Thyroid gland (tissue), 4 donors: Measurements from ENCODE around the gene CARS1. TPM values are rescaled to one million over a fixed set of nuclear protein-coding genes. Genes with fewer than 3 reads are reported as not detected.

Source experiments
- DNase-seq, 2 donors: peaks; one replicate each; pipeline ENCODE4 v3.0.0-alpha.2; 2019
- H3K27ac ChIP-seq, 3 donors: fragments of 200-600 bp; sonication (generic); 1 replicate in 2 of 3; 2 replicates in 1 of 3; pipeline ENCODE4 v1.5.1; 2016 to 2019; ENCODE audit warnings: mild to moderate bottlenecking in 1 of 3, moderate library complexity in 1 of 3
- H3K27me3 ChIP-seq: fragments of 200-600 bp; sonication (generic); one replicate; pipeline ENCODE4 v1.5.1; 2019
- H3K36me3 ChIP-seq, 2 donors: fragments of 200-600 bp; sonication (generic); one replicate each; pipeline ENCODE4 v1.5.1; 2016 to 2019
- H3K4me1 ChIP-seq, 2 donors: fragments of 200-600 bp; sonication (generic); one replicate each; pipeline ENCODE4 v1.5.1; 2017 to 2019
- H3K4me3 ChIP-seq, 3 donors: fragments of 200-600 bp; sonication (generic); replicated peaks in 1 of 3; 1 replicate in 2 of 3; 2 replicates in 1 of 3; pipeline ENCODE4 v1.5.1; 2016; ENCODE audit warnings: mild to moderate bottlenecking in 1 of 3
- H3K9me3 ChIP-seq: fragments of 200-600 bp; sonication (generic); one replicate; pipeline ENCODE4 v1.5.1; 2017
- CTCF ChIP-seq, 6 experiments: fragments of 200-600 bp in 3 of 6; fragments of 450-650 bp in 3 of 6; sonication (generic) in 3 of 6; IDR thresholded peaks; one replicate each; pipeline ENCODE4 v1.5.1; 2016 to 2019; ENCODE audit warnings: antibody characterized with exemption in 6 of 6, mild to moderate bottlenecking in 2 of 6, inconsistent platforms in 1 of 6, moderate library complexity in 1 of 6
- POLR2A ChIP-seq, 2 donors: fragments of 450-650 bp; IDR thresholded peaks; one replicate each; pipeline ENCODE4 v1.6.1; 2017; ENCODE audit warnings: antibody characterized with exemption in 2 of 2, mild to moderate bottlenecking in 2 of 2, moderate library complexity in 1 of 2
- WGBS, 2 donors: methylation state at CpG; one replicate each; pipeline ENCODE4 v1.1.5; 2017; 5-methylcytosine and 5-hydroxymethylcytosine counted together
- intact Hi-C: fragments of 100-400 bp; cut with DNase I; formaldehyde crosslinking; loops from one replicate; pipeline ENCODE4 v1.15.1; 2023
- total RNA-seq, 4 donors: library from RNA; depleted of rRNA; stranded (reverse); fragments of >200 nt; gene quantifications; one replicate each; pipeline ENCODE4 v1.2.3, GENCODE V29; 2016

Gene CARS1
- total RNA-seq, 4 donors from 2014 or later: 36.7 to 56.2 (median 50.1) TPM

GRCh38 chr11:3036419-3036818, 20.8 kb downstream of the CARS1 start:
- intact Hi-C loops: loop anchor here (5.0 kb wide), 1 partner anchor 181 kb away; the partner anchor contains the start of gene MRGPRG
- no peak overlapping the region for H3K4me3 ChIP-seq
- TF ChIP-seq POLR2A (IDR thresholded peaks at IDR 0.05): no peak
- TF ChIP-seq CTCF (IDR thresholded peaks at IDR 0.05): no peak
- H3K36me3 ChIP-seq: peaks cover 51 to 53% of the 10 kb centered on the region in 2 donors
- 78 to 85% methylated on average over 5 of the region's 5 CpGs for WGBS, 2 donors
- peaks cover 2 to 6% of the 10 kb centered on the region in 2 donors for H3K4me1 ChIP-seq
- H3K27me3 ChIP-seq: no peaks in the 10 kb centered on the region
- DNase-seq: no peak
- no peaks in the 10 kb centered on the region for H3K9me3 ChIP-seq
- H3K27ac ChIP-seq: no peak overlapping the region

DNA sequence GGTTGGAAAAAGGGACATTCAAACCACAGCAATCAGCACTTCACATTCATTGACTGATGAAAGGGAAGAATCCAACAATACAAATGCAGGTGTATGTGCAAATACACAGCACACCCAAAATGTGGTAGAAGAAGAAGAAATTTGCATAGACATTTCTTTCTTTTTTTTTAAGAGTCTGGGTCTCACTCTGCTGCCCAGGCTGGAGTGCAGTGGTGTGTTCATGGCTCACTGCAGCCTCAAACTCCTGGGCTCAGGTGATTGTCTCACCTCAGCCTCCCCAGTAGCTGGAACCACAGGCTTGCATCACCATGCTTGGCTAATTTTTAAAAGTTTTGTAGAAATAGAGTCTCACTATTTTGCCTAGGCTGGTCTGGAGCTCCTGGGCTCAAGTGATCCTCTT, 21.9 kb downstream of the CARS1 start:
- no peak for DNase-seq
- Histone ChIP-seq H3K36me3 (peaks cover 48 to 51% of the 10 kb centered on the region in 2 donors), H3K27me3 (no peaks in the 10 kb centered on the region), H3K27ac (no peak overlapping the region), H3K4me3 (no peak overlapping the region), H3K9me3 (no peaks in the 10 kb centered on the region), H3K4me1 (no peaks in the 10 kb centered on the region)
- no peak for TF ChIP-seq POLR2A (IDR thresholded peaks at IDR 0.05)
- no peak for TF ChIP-seq CTCF (IDR thresholded peaks at IDR 0.05)
- intact Hi-C loops: loop anchor here (5.0 kb wide), 1 partner anchor 182 kb away; the partner anchor contains the start of gene MRGPRG

- Histone ChIP-seq H3K27ac (no peak overlapping the region), H3K4me1 (no peaks in the 10 kb centered on the region), H3K27me3 (no peaks in the 10 kb centered on the region), H3K4me3 (no peak overlapping the region), H3K36me3 (peaks cover 40 to 46% of the 10 kb centered on the region in 2 donors), H3K9me3 (no peaks in the 10 kb centered on the region)
- DNase-seq: no peak
- intact Hi-C loops: no loop called here
- TF ChIP-seq POLR2A (IDR thresholded peaks at IDR 0.05): no peak
- no peak for TF ChIP-seq CTCF (IDR thresholded peaks at IDR 0.05)
- 82 to 86% methylated on average over 18 of the region's 18 CpGs for WGBS, 2 donors
These were observed 26.7 kb downstream of the CARS1 start for GRCh38 chr11:3030289-3031070.

GRCh38 chr11:3028813-3029212, 28.4 kb downstream of the CARS1 start:
- 96 to 98% methylated on average over 9 of the region's 9 CpGs for WGBS, 2 donors
- no peak for TF ChIP-seq POLR2A (IDR thresholded peaks at IDR 0.05)
- no peak overlapping the region for H3K27ac ChIP-seq
- H3K9me3 ChIP-seq: no peaks in the 10 kb centered on the region
- no peaks in the 10 kb centered on the region for H3K27me3 ChIP-seq
- H3K4me1 ChIP-seq: no peaks in the 10 kb centered on the region
- peaks cover 40 to 49% of the 10 kb centered on the region in 2 donors for H3K36me3 ChIP-seq
- DNase-seq: no peak
- intact Hi-C loops: no loop called here
- no peak overlapping the region for H3K4me3 ChIP-seq

DNA sequence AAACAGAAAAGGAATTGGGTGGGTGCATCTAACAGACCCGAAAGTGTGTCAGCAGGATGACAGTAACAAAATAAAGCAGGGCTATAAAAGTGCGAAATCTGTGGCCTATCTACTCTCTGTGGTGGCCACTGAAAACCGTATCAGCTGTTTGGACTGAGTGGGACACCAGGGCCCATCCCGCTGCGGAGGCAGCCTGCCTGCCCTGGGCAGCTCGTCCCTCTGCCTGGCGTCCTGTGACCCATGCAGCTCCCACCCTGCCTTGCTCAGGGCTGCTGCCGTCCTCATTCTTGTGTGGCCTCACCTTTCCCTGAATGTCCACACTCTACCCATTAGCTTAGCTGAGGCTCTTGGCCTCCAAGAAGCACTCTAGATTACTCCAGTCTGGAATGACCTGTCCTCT, 30.4 kb downstream of the CARS1 start:
- no peak for TF ChIP-seq CTCF (IDR thresholded peaks at IDR 0.05)
- TF ChIP-seq POLR2A (IDR thresholded peaks at IDR 0.05): no peak
- peaks cover 40 to 49% of the 10 kb centered on the region in 2 donors for H3K36me3 ChIP-seq
- 92 to 94% methylated on average over 8 of the region's 8 CpGs for WGBS, 2 donors
- H3K27ac ChIP-seq: no peak overlapping the region
- no peak for DNase-seq
- no peaks in the 10 kb centered on the region for H3K4me1 ChIP-seq
- no peaks in the 10 kb centered on the region for H3K9me3 ChIP-seq
- no peak overlapping the region for H3K4me3 ChIP-seq
- intact Hi-C loops: no loop called here
- H3K27me3 ChIP-seq: no peaks in the 10 kb centered on the region
